SK-N-MC (cell line): ENCODE measurements around the gene CD3D.

Experiments used
- DNase-seq: peaks from one replicate; pipeline ENCODE4 v3.0.0-alpha.2; 2011; ENCODE audit warnings: low read depth, low spot score
- H3K27ac ChIP-seq: fragments of 200-600 bp; sonication (generic); 2 replicates; pipeline ENCODE4 v1.5.1; 2016; ENCODE audit warnings: mixed run types
- H3K36me3 ChIP-seq: fragments of 200-600 bp; sonication (generic); 2 replicates; pipeline ENCODE4 v1.6.1; 2017; ENCODE audit warnings: antibody characterized with exemption, low read length, mixed read lengths; ENCODE audit not compliant: insufficient read depth
- H3K4me3 ChIP-seq: fragments of 200-600 bp; sonication (generic); 2 replicates; pipeline ENCODE4 v1.5.1; 2016
- H3K9ac ChIP-seq: fragments of 200-600 bp; sonication (generic); 2 replicates; pipeline ENCODE4 v1.8.0; 2017; ENCODE audit warnings: mixed run types, mixed read lengths; ENCODE audit not compliant: insufficient read length
- H3K9me3 ChIP-seq: fragments of 200-600 bp; sonication (generic); 2 replicates; pipeline ENCODE4 v1.6.1; 2017; ENCODE audit warnings: low read depth, mild to moderate bottlenecking, antibody characterized with exemption, low read length, moderate library complexity, mixed read lengths
- EZH2 ChIP-seq: fragments of 200-600 bp; sonication (generic); IDR thresholded peaks from one replicate; pipeline ENCODE4 v1.6.1; 2017; ENCODE audit warnings: antibody characterized with exemption
- FOXP2 ChIP-seq: optimal IDR thresholded peaks from 2 replicates; pipeline ENCODE3; 2011; ENCODE audit warnings: mild to moderate bottlenecking, moderate library complexity; ENCODE audit not compliant: insufficient read depth; ENCODE audit errors: extremely low read length, control extremely low read depth
- POLR2AphosphoS5 ChIP-seq: IDR thresholded peaks from 2 replicates; pipeline ENCODE4 v1.6.1; 2012; ENCODE audit warnings: mild to moderate bottlenecking, low read depth, low read length, borderline replicate concordance

Gene CD3D

GRCh38 chr11:118342503-118343161, at the start of gene CD3D:
CD3D (minus strand) TSS chr11:118342705; CDS start chr11:118342607, 98 bp downstream.
- no peak for DNase-seq
- no peak for TF ChIP-seq EZH2
- no peak for TF ChIP-seq FOXP2
- no peaks in the 10 kb centered on the region for H3K36me3 ChIP-seq
- H3K9ac ChIP-seq, result no peak within 1 kb of the TSS
- no peaks in the 10 kb centered on the region for H3K9me3 ChIP-seq
- no peak within 1 kb of the TSS for H3K27ac ChIP-seq
- no peak within 1 kb of the TSS for H3K4me3 ChIP-seq

GRCh38 chr11:118383657-118384056, 41.2 kb upstream of the CD3D start:
- Histone ChIP-seq H3K4me3 (no peak overlapping the region), H3K9me3 (no peaks in the 10 kb centered on the region), H3K9ac (no peak overlapping the region), H3K36me3 (peaks cover 93% of the 10 kb centered on the region), H3K27ac (no peak overlapping the region)
- no peak for TF ChIP-seq FOXP2
- no peak for TF ChIP-seq POLR2AphosphoS5
- no peak for TF ChIP-seq EZH2
- DNase-seq, result no peak

DNA sequence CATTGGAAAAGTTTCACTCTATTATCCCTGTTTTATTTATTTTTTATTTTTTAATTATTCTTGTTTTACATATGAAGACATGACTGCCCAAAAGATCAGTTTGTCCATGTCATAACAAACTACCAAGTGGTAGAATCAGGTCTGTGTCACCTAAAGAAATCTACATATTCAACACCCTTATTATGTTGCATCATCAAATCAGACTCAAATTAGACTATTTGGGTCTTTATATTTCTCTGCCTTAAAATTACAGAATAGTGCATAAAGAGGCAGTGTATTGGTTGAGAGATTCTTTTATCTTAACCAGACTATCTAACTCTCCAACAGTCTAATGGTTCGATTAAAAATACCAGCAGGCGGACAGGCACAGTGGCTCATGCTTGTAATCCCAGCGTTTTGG, 40.4 kb upstream of the CD3D start:
- Histone ChIP-seq H3K9ac (no peak overlapping the region), H3K36me3 (peaks cover 91% of the 10 kb centered on the region), H3K9me3 (no peaks in the 10 kb centered on the region), H3K27ac (no peak overlapping the region), H3K4me3 (no peak overlapping the region)
- DNase-seq, result no peak
- no peak for TF ChIP-seq POLR2AphosphoS5
- TF ChIP-seq FOXP2, result no peak
- TF ChIP-seq EZH2, result no peak

DNA sequence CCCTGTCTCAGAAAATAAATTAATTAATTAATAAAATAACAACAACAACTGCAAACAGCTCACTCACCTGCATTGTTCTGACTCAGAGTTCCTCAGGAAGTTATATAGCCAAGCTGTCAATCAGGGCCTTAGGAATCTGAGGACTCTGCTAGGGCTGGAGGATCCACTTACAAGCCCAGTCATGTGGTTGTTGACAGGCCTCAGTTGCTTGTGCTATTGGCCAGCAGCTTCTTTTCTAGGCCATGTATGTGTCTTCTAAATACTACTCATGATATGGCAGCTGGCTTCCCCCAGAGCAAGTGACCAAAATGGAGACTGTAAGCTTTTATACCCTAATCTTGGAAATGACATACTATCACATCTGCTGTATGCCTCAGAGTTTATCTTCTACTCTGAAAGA, 38.1 kb upstream of the CD3D start:
- no peak overlapping the region for H3K27ac ChIP-seq
- peaks cover 82% of the 10 kb centered on the region for H3K36me3 ChIP-seq
- no peak for TF ChIP-seq POLR2AphosphoS5
- no peak for TF ChIP-seq EZH2
- no peak for TF ChIP-seq FOXP2
- DNase-seq, result no peak
- no peaks in the 10 kb centered on the region for H3K9me3 ChIP-seq
- no peak overlapping the region for H3K4me3 ChIP-seq
- no peak overlapping the region for H3K9ac ChIP-seq

- no peaks in the 10 kb centered on the region for H3K9me3 ChIP-seq
- TF ChIP-seq FOXP2 (no peak), EZH2 (no peak), POLR2AphosphoS5 (no peak)
- no peak overlapping the region for H3K27ac ChIP-seq
- H3K36me3 ChIP-seq, result peaks cover 77% of the 10 kb centered on the region
- DNase-seq, result no peak
- no peak overlapping the region for H3K9ac ChIP-seq
- H3K4me3 ChIP-seq, result no peak overlapping the region
Measured at GRCh38 chr11:118379497-118379896, 37.0 kb upstream of the CD3D start.

GRCh38 chr11:118375978-118376377, 33.5 kb upstream of the CD3D start:
- no peak for TF ChIP-seq POLR2AphosphoS5
- TF ChIP-seq EZH2, result no peak
- TF ChIP-seq FOXP2, result no peak
- peaks cover 77% of the 10 kb centered on the region for H3K36me3 ChIP-seq
- H3K27ac ChIP-seq, result no peak overlapping the region
- no peaks in the 10 kb centered on the region for H3K9me3 ChIP-seq
- H3K9ac ChIP-seq, result no peak overlapping the region
- no peak for DNase-seq
- no peak overlapping the region for H3K4me3 ChIP-seq

DNA sequence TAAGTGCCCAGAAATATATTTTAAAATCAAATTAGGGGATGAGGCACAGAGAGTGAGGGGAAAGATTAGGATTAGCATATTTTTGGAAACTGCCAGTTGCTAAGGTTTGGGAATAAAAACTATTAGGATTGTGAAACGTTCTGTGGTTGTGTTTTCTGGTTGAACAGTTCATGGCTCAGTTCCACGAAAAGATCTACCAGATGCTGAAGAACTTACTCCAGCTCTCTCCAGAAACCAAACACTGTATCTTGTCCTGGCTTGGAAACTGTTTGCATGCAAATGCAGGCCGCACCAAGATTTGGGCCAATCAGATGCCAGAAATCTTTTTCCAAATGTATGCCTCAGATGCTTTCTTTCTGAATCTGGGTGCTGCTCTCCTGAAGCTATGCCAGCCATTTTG, 32.2 kb upstream of the CD3D start:
- no peak overlapping the region for H3K27ac ChIP-seq
- no peaks in the 10 kb centered on the region for H3K9me3 ChIP-seq
- peaks cover 81% of the 10 kb centered on the region for H3K36me3 ChIP-seq
- no peak overlapping the region for H3K4me3 ChIP-seq
- no peak for DNase-seq
- H3K9ac ChIP-seq, result no peak overlapping the region
- TF ChIP-seq FOXP2 (no peak), POLR2AphosphoS5 (no peak), EZH2 (no peak)

DNA sequence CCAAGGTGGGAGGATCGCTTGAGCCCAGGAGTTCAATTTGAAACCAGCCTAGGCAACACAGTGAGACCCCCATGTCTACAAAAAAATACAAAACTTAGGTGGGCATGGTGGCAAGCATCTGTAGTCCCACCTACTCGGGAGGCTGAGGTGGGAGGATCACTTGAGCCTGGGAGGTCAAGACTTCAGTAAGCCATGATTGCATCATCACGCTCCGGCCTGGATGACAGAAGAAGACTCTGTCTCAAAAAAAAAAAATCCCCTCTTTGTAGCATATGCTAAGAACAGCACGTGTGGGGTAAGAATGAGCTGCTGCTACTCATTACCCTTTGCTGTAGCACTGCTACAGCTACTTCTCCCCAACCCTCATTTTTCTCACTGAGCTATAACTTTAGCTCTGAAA, 31.4 kb upstream of the CD3D start:
- no peak overlapping the region for H3K9ac ChIP-seq
- no peak overlapping the region for H3K4me3 ChIP-seq
- H3K36me3 ChIP-seq, result peaks cover 80% of the 10 kb centered on the region

GRCh38 chr11:118373263-118373662, 30.8 kb upstream of the CD3D start:
- no peak for DNase-seq
- H3K36me3 ChIP-seq, result peaks cover 80% of the 10 kb centered on the region
- no peaks in the 10 kb centered on the region for H3K9me3 ChIP-seq
- H3K27ac ChIP-seq, result no peak overlapping the region
- H3K9ac ChIP-seq, result no peak overlapping the region
- no peak overlapping the region for H3K4me3 ChIP-seq
- TF ChIP-seq POLR2AphosphoS5 (no peak), EZH2 (no peak), FOXP2 (no peak)

More for the DNA sequence above, 31.4 kb upstream of the CD3D start:
- DNase-seq, result no peak
- Histone ChIP-seq H3K27ac (no peak overlapping the region), H3K9me3 (no peaks in the 10 kb centered on the region)
- TF ChIP-seq FOXP2 (no peak), POLR2AphosphoS5 (no peak), EZH2 (no peak)
